A673 (cell line): Measurements from ENCODE around the gene CNTN1. TPM values are rescaled to one million over a fixed set of nuclear protein-coding genes. Genes with fewer than 3 reads are reported as not detected.

Experiments
- BruUV-seq: library from RNA; stranded (reverse); fragments of 400-500 nt; replicated peaks from 2 replicates; lab custom pipeline; 2021; lab: Mats Ljungman, UMichigan
- CTCF ChIA-PET: fragments of 300-600 bp; sonication (Branson Sonifier 250); formaldehyde crosslinking; loops from one replicate; lab custom pipeline; 2022; ENCODE audit warnings: antibody characterized with exemption; lab: Charles Lee
- POLR2A ChIA-PET: fragments of 300-600 bp; sonication (Branson Sonifier 250); formaldehyde crosslinking; loops from one replicate; lab custom pipeline; 2022; ENCODE audit warnings: antibody characterized with exemption; ENCODE audit not compliant: low non-redundant PET; lab: Charles Lee
- DNase-seq: peaks from one replicate; pipeline ENCODE4 v3.0.0-alpha.2; 2015; ENCODE audit warnings: low spot score
- H3K27ac ChIP-seq: fragments of 200-600 bp; sonication (generic); 2 replicates; pipeline ENCODE4 v1.5.1; 2016; ENCODE audit warnings: mixed run types, low read depth, mild to moderate bottlenecking, mixed read lengths, antibody characterized with exemption, low read length; ENCODE audit not compliant: poor library complexity, severe bottlenecking
- H3K27me3 ChIP-seq: fragments of 200-600 bp; sonication (generic); replicated peaks from 2 replicates; pipeline ENCODE4 v1.6.1; 2017; ENCODE audit warnings: mixed run types, low read depth, mild to moderate bottlenecking, mixed read lengths, antibody characterized with exemption, low read length; ENCODE audit not compliant: insufficient read depth, poor library complexity
- H3K36me3 ChIP-seq: fragments of 200-600 bp; sonication (generic); 2 replicates; pipeline ENCODE4 v1.6.1; 2016; ENCODE audit warnings: mixed run types, mild to moderate bottlenecking, mixed read lengths, antibody characterized with exemption, low read length; ENCODE audit not compliant: insufficient read depth, poor library complexity, severe bottlenecking
- H3K4me1 ChIP-seq: fragments of 200-600 bp; sonication (generic); 2 replicates; pipeline ENCODE4 v1.6.1; 2017; ENCODE audit warnings: mixed run types, mild to moderate bottlenecking, mixed read lengths, antibody characterized with exemption, low read length; ENCODE audit not compliant: insufficient read depth, poor library complexity, severe bottlenecking
- H3K4me3 ChIP-seq: fragments of 200-600 bp; sonication (generic); 2 replicates; pipeline ENCODE4 v1.5.1; 2016; ENCODE audit warnings: low read depth, mixed run types, mild to moderate bottlenecking, mixed read lengths, low read length; ENCODE audit not compliant: poor library complexity, severe bottlenecking
- H3K9me3 ChIP-seq: fragments of 200-600 bp; sonication (generic); 2 replicates; pipeline ENCODE4 v1.6.1; 2016; ENCODE audit warnings: mixed run types, low read depth, mild to moderate bottlenecking, mixed read lengths, antibody characterized with exemption, low read length; ENCODE audit not compliant: poor library complexity, severe bottlenecking
- CTCF ChIP-seq: fragments of 300-800, 200-600 bp; sonication (generic); conservative IDR thresholded peaks from 2 replicates; pipeline ENCODE4 v1.5.1; 2017; ENCODE audit warnings: low read depth, mild to moderate bottlenecking, antibody characterized with exemption, low read length, moderate library complexity, mixed read lengths
- EZH2 ChIP-seq: fragments of 200-600 bp; sonication (generic); IDR thresholded peaks from 2 replicates; pipeline ENCODE4 v1.6.1; 2017; ENCODE audit warnings: borderline replicate concordance, low read depth, mild to moderate bottlenecking, mixed read lengths, antibody characterized with exemption, low read length; ENCODE audit not compliant: poor library complexity, severe bottlenecking
- intact Hi-C: fragments of 100-400 bp; cut with micrococcal nuclease; formaldehyde crosslinking; loops from one replicate; pipeline ENCODE4 v1.10.0; 2022; ENCODE audit not compliant: unreplicated experiment
- total RNA-seq: library from RNA; stranded (reverse); gene quantifications from 2 replicates; pipeline ENCODE4 v1.2.3, GENCODE V29; 2021

CNTN1 gene
- total RNA-seq, 1 experiment from 2014 or later: 0.90 TPM

- CTCF ChIA-PET: no interaction called here
- TF ChIP-seq CTCF (no peak), EZH2 (no peak)
- no peak for DNase-seq
Observed at GRCh38 chr12:40915172-40915571, 222.9 kb downstream of the CNTN1 start.

GRCh38 chr12:40917561-40917960 lies 225.3 kb downstream of the CNTN1 start:
- intact Hi-C loops: no loop called here
- no peak overlapping the region for H3K27ac ChIP-seq
- TF ChIP-seq CTCF: no peak
- no peak for TF ChIP-seq EZH2
- no TSS peak for BruUV-seq
- H3K4me1 ChIP-seq: no peaks in the 10 kb centered on the region
- no peaks in the 10 kb centered on the region for H3K36me3 ChIP-seq
- DNase-seq: no peak
- ChIA-PET CTCF (no interaction called here), POLR2A (no interaction called here)
- no peak overlapping the region for H3K4me3 ChIP-seq
- H3K9me3 ChIP-seq: no peaks in the 10 kb centered on the region
- no peaks in the 10 kb centered on the region for H3K27me3 ChIP-seq

More at GRCh38 chr12:40915172-40915571, 222.9 kb downstream of the CNTN1 start:
- POLR2A ChIA-PET: no interaction called here
- Histone ChIP-seq H3K27ac (no peak overlapping the region), H3K4me1 (no peaks in the 10 kb centered on the region), H3K4me3 (no peak overlapping the region), H3K9me3 (no peaks in the 10 kb centered on the region), H3K36me3 (no peaks in the 10 kb centered on the region), H3K27me3 (no peaks in the 10 kb centered on the region)
- BruUV-seq: no TSS peak
- intact Hi-C loops: no loop called here

GRCh38 chr12:40921563-40922163 lies 229.4 kb downstream of the CNTN1 start:
- POLR2A ChIA-PET: no interaction called here
- TF ChIP-seq CTCF (peak; percentile 76), EZH2 (no peak)
- intact Hi-C loops: loop anchor here (1.0 to 10.0 kb wide), 5 partner anchors 177 to 767 kb away; no protein-coding TSS in a partner anchor
- Histone ChIP-seq H3K27ac (no peak overlapping the region), H3K4me3 (no peak overlapping the region), H3K36me3 (no peaks in the 10 kb centered on the region), H3K27me3 (no peaks in the 10 kb centered on the region), H3K4me1 (no peaks in the 10 kb centered on the region), H3K9me3 (no peaks in the 10 kb centered on the region)
- no TSS peak for BruUV-seq
- CTCF ChIA-PET: no interaction called here
- DNase-seq: peak; percentile 49
